Measurements from ENCODE around the gene SLC12A4.

- TF ChIP-seq EP300 (IDR thresholded peaks at IDR 0.05; ENCODE audit: low read depth in 2 of 2, low read length in 2 of 2) (no peak), EP300 (CRISPR knock-in tag; IDR thresholded peaks at IDR 0.05; ENCODE audit: borderline replicate concordance) (no peak), BRCA1 (CRISPR knock-in tag; IDR thresholded peaks at IDR 0.05) (no peak), ATF3 (CRISPR knock-in tag; IDR thresholded peaks at IDR 0.05) (no peak), FOSL1 (CRISPR knock-in tag; IDR thresholded peaks at IDR 0.05; ENCODE audit: borderline replicate concordance) (no peak), HDAC1 (CRISPR knock-in tag; IDR thresholded peaks at IDR 0.05) (no peak), ZBTB40 (IDR thresholded peaks at IDR 0.05) (no peak), ZBTB40 (CRISPR knock-in tag; IDR thresholded peaks at IDR 0.05) (no peak)
Observed at GRCh38 chr16:67950335-67950843, 18.0 kb downstream of the SLC12A4 start.
